HepG2 (cell line): ENCODE results near the gene IRF6. TPM values are rescaled to one million over a fixed set of nuclear protein-coding genes. Genes with fewer than 3 reads are reported as not detected.

ENCODE experiments used
- HOXA7 ChIP-seq: sonication (generic); formaldehyde crosslinking; IDR thresholded peaks from 2 replicates; pipeline ENCODE4 v1.8.1; 2022; ENCODE audit warnings: mild to moderate bottlenecking, missing genetic modification reagents, moderate library complexity
- JUN ChIP-seq: sonication (generic); formaldehyde crosslinking; IDR thresholded peaks from 2 replicates; pipeline ENCODE4 v1.4.0; 2020; ENCODE audit warnings: mild to moderate bottlenecking, missing genetic modification reagents
- PTBP1 ChIP-seq: fragments of 200-400 bp; formaldehyde crosslinking; IDR thresholded peaks from 2 replicates; pipeline ENCODE4 v1.6.1; 2018; ENCODE audit warnings: low read length, low read depth; ENCODE audit not compliant: poor library complexity, severe bottlenecking
- RNF2 ChIP-seq: fragments of 450-650 bp; conservative IDR thresholded peaks from 2 replicates; pipeline ENCODE4 v1.6.1; 2016; ENCODE audit warnings: low read depth
- SRSF9 ChIP-seq: fragments of 200-400 bp; formaldehyde crosslinking; IDR thresholded peaks from 2 replicates; pipeline ENCODE4 v1.6.1; 2018; ENCODE audit warnings: borderline replicate concordance, mild to moderate bottlenecking, low read depth, low read length; ENCODE audit not compliant: insufficient read depth, poor library complexity, severe bottlenecking
- THAP11 ChIP-seq: IDR thresholded peaks from 2 replicates; pipeline ENCODE4 v1.6.1; 2016; ENCODE audit warnings: missing biosample characterization, missing genetic modification reagents
- ZBTB40 ChIP-seq, 2 experiments: fragments of 450-650 bp in 1 of 2; sonication (generic) in 1 of 2; formaldehyde crosslinking in 1 of 2; IDR thresholded peaks; 2 replicates each; pipeline versions ENCODE4 v1.6.1 to v1.8.0; 2016 to 2022; ENCODE audit warnings: antibody characterized with exemption in 1 of 2, mild to moderate bottlenecking in 1 of 2, missing genetic modification reagents in 1 of 2
- ZNF850 ChIP-seq: sonication (generic); formaldehyde crosslinking; conservative IDR thresholded peaks from 2 replicates; pipeline ENCODE4 v1.9.0; 2021; ENCODE audit warnings: mild to moderate bottlenecking, missing genetic modification reagents
- polyA plus RNA-seq, 8 experiments: library from polyadenylated mRNA; depleted of rRNA in 3 of 8; stranded (reverse) in 7 of 8; unstranded in 1 of 8; fragments of >200 nt; fragmentation: Illumina TruSeq in 4 of 8; extraction: Trizol in 4 of 8; gene quantifications; 2 replicates each; pipeline versions ENCODE4 v1.2.1 to v1.2.3, GENCODE V29; 2011 to 2016; ENCODE audit warnings: low read depth in 4 of 8, missing spikeins in 1 of 8, mixed read lengths in 1 of 8; ENCODE audit not compliant: insufficient read depth in 1 of 8
- total RNA-seq, 5 experiments: library from RNA; depleted of rRNA; stranded (reverse); fragments of >200 nt; fragmentation: Illumina TruSeq; extraction: Trizol; gene quantifications; 2 replicates each; pipeline ENCODE4 v1.2.3, GENCODE V29; 2016; ENCODE audit warnings: low read depth in 1 of 5
- TF ChIP-seq, protein P1 (sequence below): sonication (generic); formaldehyde crosslinking; IDR thresholded peaks from 2 replicates; pipeline ENCODE4 v1.9.0; 2021; ENCODE audit warnings: missing genetic modification reagents, borderline replicate concordance
- TF ChIP-seq, protein P2 (sequence below): IDR thresholded peaks from 2 replicates; pipeline ENCODE4 v1.6.1; 2012; ENCODE audit warnings: low read depth, low read length, improper control_type of control experiment

IRF6 gene
- total and polyA plus RNA-seq, 2 of the 13 experiments (the other 11 are each of a cell fraction or from before 2014, with no cell fraction given): 0.02 TPM; not detected in 1

DNA sequence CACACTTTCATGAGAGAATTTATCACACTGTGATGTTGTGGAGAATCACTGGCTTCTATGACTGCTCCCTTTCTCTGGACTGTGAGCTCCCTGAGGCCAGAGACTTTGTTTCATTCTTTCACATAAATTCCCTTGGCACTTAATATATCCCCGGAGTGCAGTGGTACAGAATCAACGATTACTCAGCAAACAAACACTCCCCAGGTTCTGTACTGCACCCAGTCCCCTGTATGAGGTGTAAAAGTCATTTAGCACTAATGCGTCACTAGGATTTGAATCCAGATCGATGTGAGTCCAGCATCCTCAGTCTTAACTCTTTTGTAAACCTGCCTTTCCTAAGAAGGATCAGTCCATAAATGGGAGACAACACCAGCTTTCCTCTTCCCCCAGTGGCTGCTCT lies 15.0 kb upstream of the IRF6 start (continued):
- no peak for TF ChIP-seq ZBTB40 (IDR thresholded peaks at IDR 0.05)
- TF ChIP-seq ZBTB40 (CRISPR knock-in tag; IDR thresholded peaks at IDR 0.05): no peak
- TF ChIP-seq, protein P1, sequence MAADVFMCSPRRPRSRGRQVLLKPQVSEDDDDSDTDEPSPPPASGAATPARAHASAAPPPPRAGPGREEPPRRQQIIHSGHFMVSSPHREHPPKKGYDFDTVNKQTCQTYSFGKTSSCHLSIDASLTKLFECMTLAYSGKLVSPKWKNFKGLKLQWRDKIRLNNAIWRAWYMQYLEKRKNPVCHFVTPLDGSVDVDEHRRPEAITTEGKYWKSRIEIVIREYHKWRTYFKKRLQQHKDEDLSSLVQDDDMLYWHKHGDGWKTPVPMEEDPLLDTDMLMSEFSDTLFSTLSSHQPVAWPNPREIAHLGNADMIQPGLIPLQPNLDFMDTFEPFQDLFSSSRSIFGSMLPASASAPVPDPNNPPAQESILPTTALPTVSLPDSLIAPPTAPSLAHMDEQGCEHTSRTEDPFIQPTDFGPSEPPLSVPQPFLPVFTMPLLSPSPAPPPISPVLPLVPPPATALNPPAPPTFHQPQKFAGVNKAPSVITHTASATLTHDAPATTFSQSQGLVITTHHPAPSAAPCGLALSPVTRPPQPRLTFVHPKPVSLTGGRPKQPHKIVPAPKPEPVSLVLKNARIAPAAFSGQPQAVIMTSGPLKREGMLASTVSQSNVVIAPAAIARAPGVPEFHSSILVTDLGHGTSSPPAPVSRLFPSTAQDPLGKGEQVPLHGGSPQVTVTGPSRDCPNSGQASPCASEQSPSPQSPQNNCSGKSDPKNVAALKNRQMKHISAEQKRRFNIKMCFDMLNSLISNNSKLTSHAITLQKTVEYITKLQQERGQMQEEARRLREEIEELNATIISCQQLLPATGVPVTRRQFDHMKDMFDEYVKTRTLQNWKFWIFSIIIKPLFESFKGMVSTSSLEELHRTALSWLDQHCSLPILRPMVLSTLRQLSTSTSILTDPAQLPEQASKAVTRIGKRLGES: no peak
- no peak for TF ChIP-seq SRSF9
- TF ChIP-seq THAP11 (CRISPR knock-in tag): no peak
- no peak for TF ChIP-seq ZNF850
- no peak for TF ChIP-seq JUN (CRISPR knock-in tag)
- TF ChIP-seq PTBP1: no peak
- no peak for TF ChIP-seq HOXA7 (CRISPR knock-in tag)
- TF ChIP-seq, protein P2, sequence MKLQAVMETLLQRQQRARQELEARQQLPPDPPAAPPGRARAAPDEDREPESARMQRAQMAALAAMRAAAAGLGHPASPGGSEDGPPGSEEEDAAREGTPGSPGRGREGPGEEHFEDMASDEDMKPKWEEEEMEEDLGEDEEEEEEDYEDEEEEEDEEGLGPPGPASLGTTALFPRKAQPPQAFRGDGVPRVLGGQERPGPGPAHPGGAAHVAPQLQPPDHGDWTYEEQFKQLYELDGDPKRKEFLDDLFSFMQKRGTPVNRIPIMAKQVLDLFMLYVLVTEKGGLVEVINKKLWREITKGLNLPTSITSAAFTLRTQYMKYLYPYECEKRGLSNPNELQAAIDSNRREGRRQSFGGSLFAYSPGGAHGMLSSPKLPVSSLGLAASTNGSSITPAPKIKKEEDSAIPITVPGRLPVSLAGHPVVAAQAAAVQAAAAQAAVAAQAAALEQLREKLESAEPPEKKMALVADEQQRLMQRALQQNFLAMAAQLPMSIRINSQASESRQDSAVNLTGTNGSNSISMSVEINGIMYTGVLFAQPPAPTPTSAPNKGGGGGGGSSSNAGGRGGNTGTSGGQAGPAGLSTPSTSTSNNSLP: no peak
- no peak for TF ChIP-seq RNF2
- TF ChIP-seq, all 625 proteins: peak for 0
